ENCODE results near the gene FCHSD1. TPM values are rescaled to one million over a fixed set of nuclear protein-coding genes. Genes with fewer than 3 reads are reported as not detected.
A peak's percentile ranks its signal among the peaks of the same experiment; 100 is the strongest.

Gene FCHSD1
- total RNA-seq, 1 experiment from 2014 or later = 22.7 TPM

DNA sequence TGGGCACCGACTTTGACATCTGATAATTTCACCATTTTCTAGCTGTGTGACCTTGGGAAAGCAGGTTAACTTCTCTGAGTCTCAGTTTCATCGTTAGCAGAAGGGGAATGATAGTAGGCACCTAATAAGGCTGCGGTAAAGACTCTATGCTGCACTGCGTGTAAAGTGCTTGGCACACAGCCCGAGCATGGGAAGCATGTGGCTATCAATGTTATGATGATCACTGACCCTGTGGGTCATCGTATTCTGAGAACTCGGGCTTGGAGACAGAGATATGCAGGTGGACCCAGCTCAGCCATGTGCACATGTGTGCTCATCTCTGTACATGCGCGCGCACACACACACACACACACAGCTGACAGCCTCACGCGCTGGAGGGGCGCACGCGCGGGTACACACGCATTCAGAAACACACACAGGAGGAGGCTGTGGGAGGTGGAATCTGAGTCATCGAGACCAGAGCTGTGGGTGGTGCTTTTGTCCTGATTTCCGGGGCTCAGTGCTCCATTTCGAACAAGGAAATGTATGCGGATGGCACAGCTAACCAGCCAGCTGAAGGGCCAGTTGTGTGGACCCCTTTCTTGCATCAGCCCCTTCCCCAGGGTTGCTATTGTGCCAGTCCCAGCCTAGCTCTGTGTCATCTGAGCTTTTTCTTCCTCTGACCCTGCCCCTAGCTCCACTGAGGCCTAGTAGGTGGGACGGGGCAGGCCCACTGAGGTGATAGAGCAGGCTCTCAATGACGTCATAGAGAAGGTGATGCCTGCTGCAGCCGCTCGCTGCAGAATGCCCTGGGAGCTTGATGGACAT, 41.9 kb upstream of the FCHSD1 start:
- Histone ChIP-seq H3K4me3 (ENCODE audit: low read length) (no peak overlapping the region), H3F3A (ENCODE audit: low read length, unreplicated experiment) (no peaks in the 10 kb centered on the region), H3K4me1 (ENCODE audit: insufficient read depth, low read length) (peaks cover 16% of the 10 kb centered on the region), H3K36me3 (ENCODE audit: low read depth, low read length) (no peaks in the 10 kb centered on the region), H3K27ac (ENCODE audit: low read length) (no peak overlapping the region), H3K9me3 (ENCODE audit: low read length) (no peaks in the 10 kb centered on the region), H2AFZ (ENCODE audit: low read length) (no peak overlapping the region), H3K4me2 (ENCODE audit: low read length) (no peak overlapping the region), H4K20me1 (ENCODE audit: low read length) (no peaks in the 10 kb centered on the region), H3K9ac (ENCODE audit: low read length) (no peak overlapping the region), H3K27me3 (ENCODE audit: low read length) (no peaks in the 10 kb centered on the region), H3K9me2 (replicated peaks; ENCODE audit: low read length) (no peaks in the 10 kb centered on the region), H3K79me2 (ENCODE audit: low read length) (no peaks in the 10 kb centered on the region)
- TF ChIP-seq, protein P1, sequence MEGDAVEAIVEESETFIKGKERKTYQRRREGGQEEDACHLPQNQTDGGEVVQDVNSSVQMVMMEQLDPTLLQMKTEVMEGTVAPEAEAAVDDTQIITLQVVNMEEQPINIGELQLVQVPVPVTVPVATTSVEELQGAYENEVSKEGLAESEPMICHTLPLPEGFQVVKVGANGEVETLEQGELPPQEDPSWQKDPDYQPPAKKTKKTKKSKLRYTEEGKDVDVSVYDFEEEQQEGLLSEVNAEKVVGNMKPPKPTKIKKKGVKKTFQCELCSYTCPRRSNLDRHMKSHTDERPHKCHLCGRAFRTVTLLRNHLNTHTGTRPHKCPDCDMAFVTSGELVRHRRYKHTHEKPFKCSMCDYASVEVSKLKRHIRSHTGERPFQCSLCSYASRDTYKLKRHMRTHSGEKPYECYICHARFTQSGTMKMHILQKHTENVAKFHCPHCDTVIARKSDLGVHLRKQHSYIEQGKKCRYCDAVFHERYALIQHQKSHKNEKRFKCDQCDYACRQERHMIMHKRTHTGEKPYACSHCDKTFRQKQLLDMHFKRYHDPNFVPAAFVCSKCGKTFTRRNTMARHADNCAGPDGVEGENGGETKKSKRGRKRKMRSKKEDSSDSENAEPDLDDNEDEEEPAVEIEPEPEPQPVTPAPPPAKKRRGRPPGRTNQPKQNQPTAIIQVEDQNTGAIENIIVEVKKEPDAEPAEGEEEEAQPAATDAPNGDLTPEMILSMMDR (conservative IDR thresholded peaks at IDR 0.05; ENCODE audit: low read depth, low read length) = no peak
- TF ChIP-seq EZH2 (IDR thresholded peaks at IDR 0.05; ENCODE audit: low read length, unreplicated experiment) (no peak), EZH2phosphoT487 (IDR thresholded peaks at IDR 0.05; ENCODE audit: borderline replicate concordance, low read length) (no peak)
- CTCF ChIA-PET = interaction anchor here (1.0 to 1.5 kb wide), 2 partner anchors 119 to 185 kb away, joined by 3 to 10 read pairs; partner anchors contain the start of gene PCDH1
- no peak for DNase-seq
- intact Hi-C loops (cut with micrococcal nuclease) = loop anchor here (1.0 to 2.0 kb wide), 3 partner anchors 186 to 276 kb away; partner anchors contain the start of genes PCDH1 and RNF14
- POLR2A ChIA-PET (ENCODE audit: unreplicated experiment) = no interaction called here
- ATAC-seq = no peak
- no TSS peak for BruUV-seq (replicated peaks)

DNA sequence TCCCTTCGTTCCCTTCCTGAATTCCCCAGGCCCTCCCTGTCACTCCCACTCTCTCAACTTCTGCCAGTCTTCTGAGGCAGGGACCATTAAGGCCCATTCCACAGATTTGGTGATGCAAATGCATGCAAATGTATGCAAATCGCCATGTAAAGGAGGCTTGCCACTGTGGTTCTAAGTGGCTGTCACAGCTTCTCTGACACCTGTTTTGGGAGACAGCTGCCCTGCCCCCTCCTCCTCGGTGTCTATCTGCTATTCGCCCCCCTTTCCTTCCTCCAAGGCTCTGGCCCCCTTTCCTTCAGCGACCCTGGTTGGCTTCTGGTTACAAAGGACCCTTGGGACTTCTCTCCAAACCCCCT, 41.3 kb upstream of the FCHSD1 start:
- POLR2A ChIA-PET (ENCODE audit: unreplicated experiment) = no interaction called here
- Histone ChIP-seq H3K9ac (ENCODE audit: low read length) (no peak overlapping the region), H4K20me1 (ENCODE audit: low read length) (no peaks in the 10 kb centered on the region), H3K36me3 (ENCODE audit: low read depth, low read length) (no peaks in the 10 kb centered on the region), H3K27ac (ENCODE audit: low read length) (no peak overlapping the region), H3K4me3 (ENCODE audit: low read length) (peak overlapping the region; percentile 57), H3K79me2 (ENCODE audit: low read length) (no peaks in the 10 kb centered on the region), H3K9me3 (ENCODE audit: low read length) (no peaks in the 10 kb centered on the region), H2AFZ (ENCODE audit: low read length) (peak overlapping the region; percentile 74; the same call in 1 of the 2 replicates), H3K27me3 (ENCODE audit: low read length) (no peaks in the 10 kb centered on the region), H3K9me2 (replicated peaks; ENCODE audit: low read length) (no peaks in the 10 kb centered on the region), H3K4me1 (ENCODE audit: insufficient read depth, low read length) (peaks cover 16% of the 10 kb centered on the region), H3K4me2 (ENCODE audit: low read length) (peak overlapping the region; percentile 85), H3F3A (ENCODE audit: low read length, unreplicated experiment) (no peaks in the 10 kb centered on the region)
- TF ChIP-seq, protein P1 (conservative IDR thresholded peaks at IDR 0.05; ENCODE audit: low read depth, low read length) = no peak
- TF ChIP-seq EZH2 (IDR thresholded peaks at IDR 0.05; ENCODE audit: low read length, unreplicated experiment) (no peak), EZH2phosphoT487 (IDR thresholded peaks at IDR 0.05; ENCODE audit: borderline replicate concordance, low read length) (no peak)
- DNase-seq (no peak), ATAC-seq (no peak)
- intact Hi-C loops (cut with micrococcal nuclease) = loop anchor here (1.0 to 2.0 kb wide), 3 partner anchors 186 to 276 kb away; partner anchors contain the start of genes PCDH1 and RNF14
- BruUV-seq (replicated peaks) = no TSS peak
- CTCF ChIA-PET = interaction anchor here (0.5 to 1.5 kb wide), 6 partner anchors 28 to 277 kb away, joined by 3 to 11 read pairs (median 4); partner anchors contain the start of genes PCDH1 and RNF14

All from PC-3 (cell line).